ENCODE data around the gene METTL18.

Gene METTL18

DNA sequence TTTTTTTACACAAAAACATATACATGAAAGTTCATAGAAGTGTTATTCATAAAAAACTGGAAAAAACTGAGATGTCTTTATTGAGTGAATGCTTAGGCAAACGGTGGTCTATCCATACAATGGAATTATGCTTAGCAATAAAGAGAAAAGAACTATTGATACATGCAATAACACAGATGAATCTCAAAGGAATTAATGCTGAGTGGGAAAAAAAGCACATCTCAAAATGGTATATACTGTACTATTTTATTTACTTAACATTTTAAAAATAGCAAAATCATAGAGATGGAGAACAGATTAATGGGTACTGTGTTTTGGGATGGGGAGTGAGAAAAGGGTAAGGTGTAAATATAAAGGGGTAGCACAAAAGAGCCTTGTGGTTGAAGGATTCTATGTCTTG lies 29.8 kb downstream of the METTL18 start:
- Mint-ChIP-seq H3K36me3 (ENCODE audit: low read depth) (no peaks in the 10 kb centered on the region), H3K9me3 (no peaks in the 10 kb centered on the region), H3K27me3 (no peaks in the 10 kb centered on the region), H3K4me1 (ENCODE audit: low read depth) (no peaks in the 10 kb centered on the region), H3K4me3 (no peak overlapping the region), H3K27ac (no peak overlapping the region)

DNA sequence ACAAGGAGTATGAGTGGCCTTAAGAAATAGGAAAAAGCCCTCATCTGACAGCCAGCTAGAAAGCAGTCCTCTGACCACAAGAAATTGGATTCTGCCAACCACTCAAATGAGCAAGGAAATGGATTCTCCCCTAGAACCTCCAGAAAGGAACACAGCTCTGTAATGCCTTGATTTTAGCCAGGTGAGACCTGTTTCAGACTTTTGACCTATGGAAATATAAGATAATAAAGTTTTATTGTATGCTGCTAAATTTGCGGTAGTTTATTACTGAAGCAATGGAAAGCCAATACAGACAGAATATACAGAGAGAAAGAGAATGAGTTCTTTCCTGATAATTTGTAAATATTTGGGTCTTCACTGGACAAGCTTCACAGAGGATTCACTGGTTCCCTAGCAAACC lies 32.0 kb downstream of the METTL18 start:
- Mint-ChIP-seq H3K4me3 (no peak overlapping the region), H3K4me1 (ENCODE audit: low read depth) (no peaks in the 10 kb centered on the region), H3K36me3 (ENCODE audit: low read depth) (no peaks in the 10 kb centered on the region), H3K9me3 (peaks cover 5% of the 10 kb centered on the region), H3K27ac (no peak overlapping the region), H3K27me3 (no peaks in the 10 kb centered on the region)

DNA sequence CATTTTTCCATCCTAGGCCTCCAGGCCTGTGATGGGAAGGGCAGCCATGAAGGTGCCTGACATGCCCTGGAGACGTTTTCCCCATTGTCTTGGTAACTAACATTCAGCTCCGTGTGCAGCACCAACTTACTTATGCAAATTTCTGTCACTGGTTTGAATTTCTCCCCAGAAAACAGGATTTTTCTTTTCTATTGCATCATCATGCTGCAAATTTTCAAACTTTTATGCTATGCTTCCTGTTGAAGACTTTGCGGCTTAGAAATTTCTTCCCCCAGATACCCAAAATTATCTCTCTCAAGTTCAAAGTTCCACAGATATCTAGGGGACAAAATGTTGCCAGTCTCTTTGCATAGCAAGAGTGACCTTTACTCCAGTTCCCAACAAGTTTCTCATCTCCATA lies 35.7 kb downstream of the METTL18 start:
- no peaks in the 10 kb centered on the region for H3K4me1 Mint-ChIP-seq (ENCODE audit: low read depth)
- H3K27me3 Mint-ChIP-seq: peaks cover 3% of the 10 kb centered on the region
- H3K4me3 Mint-ChIP-seq: no peak overlapping the region
- no peaks in the 10 kb centered on the region for H3K36me3 Mint-ChIP-seq (ENCODE audit: low read depth)
- peaks cover 5% of the 10 kb centered on the region for H3K9me3 Mint-ChIP-seq
- no peak overlapping the region for H3K27ac Mint-ChIP-seq

DNA sequence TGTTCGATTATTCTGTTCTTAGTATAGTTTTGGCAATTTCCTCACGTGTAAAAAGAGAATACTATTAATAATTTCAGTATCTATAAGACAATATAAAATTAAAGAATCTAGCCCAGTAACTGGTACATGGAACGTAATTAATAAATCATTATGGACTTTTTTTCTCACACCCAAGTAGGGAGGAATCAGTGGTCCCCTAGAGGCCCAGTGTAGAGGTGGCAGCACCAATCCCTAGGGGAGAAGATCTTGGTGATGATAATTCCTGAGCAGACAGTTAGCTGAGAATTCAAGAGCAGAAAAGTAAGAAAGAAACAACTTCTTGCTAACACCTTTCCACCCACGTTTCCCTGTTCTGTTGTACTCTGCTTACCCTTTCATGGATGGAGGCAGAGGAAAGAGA lies 41.2 kb downstream of the METTL18 start:
- no peak overlapping the region for H3K4me3 Mint-ChIP-seq
- no peaks in the 10 kb centered on the region for H3K4me1 Mint-ChIP-seq (ENCODE audit: low read depth)
- no peak overlapping the region for H3K27ac Mint-ChIP-seq
- no peaks in the 10 kb centered on the region for H3K36me3 Mint-ChIP-seq (ENCODE audit: low read depth)
- no peaks in the 10 kb centered on the region for H3K9me3 Mint-ChIP-seq
- peaks cover 8% of the 10 kb centered on the region for H3K27me3 Mint-ChIP-seq

DNA sequence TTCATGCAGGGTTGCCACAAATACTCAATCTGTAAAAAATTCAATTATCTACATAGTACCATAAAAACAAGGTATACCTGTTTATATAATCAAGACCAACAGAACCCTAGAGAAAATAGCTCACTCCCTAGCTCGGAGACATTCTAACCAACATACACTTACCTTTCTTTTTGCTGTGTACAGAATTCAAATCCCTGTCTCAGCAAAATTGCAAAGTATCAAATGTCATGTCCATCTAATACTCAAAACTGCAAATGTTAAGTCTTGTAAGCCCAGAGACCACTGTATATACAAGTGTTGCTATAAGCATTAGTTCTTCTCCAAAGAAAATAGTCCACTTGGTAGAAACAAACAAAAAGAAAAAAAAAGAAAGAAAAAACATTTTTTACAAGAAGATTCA lies 44.7 kb downstream of the METTL18 start:
- no peaks in the 10 kb centered on the region for H3K36me3 Mint-ChIP-seq (ENCODE audit: low read depth)
- peaks cover 4% of the 10 kb centered on the region for H3K27me3 Mint-ChIP-seq
- H3K4me1 Mint-ChIP-seq (ENCODE audit: low read depth): no peaks in the 10 kb centered on the region
- H3K27ac Mint-ChIP-seq: no peak overlapping the region
- no peaks in the 10 kb centered on the region for H3K9me3 Mint-ChIP-seq
- H3K4me3 Mint-ChIP-seq: no peak overlapping the region

DNA sequence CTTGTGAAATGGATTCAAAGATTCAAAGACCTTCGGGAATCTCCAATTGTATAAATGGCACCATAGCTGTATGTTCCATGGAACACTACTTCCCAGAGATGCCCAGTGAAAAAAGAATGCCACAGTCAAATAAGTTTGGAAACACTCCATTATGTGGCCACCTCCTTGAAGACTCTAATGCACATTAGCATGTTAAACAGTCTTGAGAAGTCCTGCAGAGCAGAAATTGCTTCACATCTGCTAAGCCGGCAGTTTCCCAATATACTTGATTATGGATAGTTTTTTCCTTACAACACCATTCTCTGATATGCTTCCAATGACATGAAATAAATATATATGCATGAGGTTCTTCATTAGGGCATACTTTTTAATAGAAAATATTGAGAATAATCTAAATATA lies 48.2 kb downstream of the METTL18 start:
- no peak overlapping the region for H3K4me3 Mint-ChIP-seq
- no peaks in the 10 kb centered on the region for H3K4me1 Mint-ChIP-seq (ENCODE audit: low read depth)
- no peaks in the 10 kb centered on the region for H3K36me3 Mint-ChIP-seq (ENCODE audit: low read depth)
- no peak overlapping the region for H3K27ac Mint-ChIP-seq
- H3K27me3 Mint-ChIP-seq: no peaks in the 10 kb centered on the region
- H3K9me3 Mint-ChIP-seq: no peaks in the 10 kb centered on the region

DNA sequence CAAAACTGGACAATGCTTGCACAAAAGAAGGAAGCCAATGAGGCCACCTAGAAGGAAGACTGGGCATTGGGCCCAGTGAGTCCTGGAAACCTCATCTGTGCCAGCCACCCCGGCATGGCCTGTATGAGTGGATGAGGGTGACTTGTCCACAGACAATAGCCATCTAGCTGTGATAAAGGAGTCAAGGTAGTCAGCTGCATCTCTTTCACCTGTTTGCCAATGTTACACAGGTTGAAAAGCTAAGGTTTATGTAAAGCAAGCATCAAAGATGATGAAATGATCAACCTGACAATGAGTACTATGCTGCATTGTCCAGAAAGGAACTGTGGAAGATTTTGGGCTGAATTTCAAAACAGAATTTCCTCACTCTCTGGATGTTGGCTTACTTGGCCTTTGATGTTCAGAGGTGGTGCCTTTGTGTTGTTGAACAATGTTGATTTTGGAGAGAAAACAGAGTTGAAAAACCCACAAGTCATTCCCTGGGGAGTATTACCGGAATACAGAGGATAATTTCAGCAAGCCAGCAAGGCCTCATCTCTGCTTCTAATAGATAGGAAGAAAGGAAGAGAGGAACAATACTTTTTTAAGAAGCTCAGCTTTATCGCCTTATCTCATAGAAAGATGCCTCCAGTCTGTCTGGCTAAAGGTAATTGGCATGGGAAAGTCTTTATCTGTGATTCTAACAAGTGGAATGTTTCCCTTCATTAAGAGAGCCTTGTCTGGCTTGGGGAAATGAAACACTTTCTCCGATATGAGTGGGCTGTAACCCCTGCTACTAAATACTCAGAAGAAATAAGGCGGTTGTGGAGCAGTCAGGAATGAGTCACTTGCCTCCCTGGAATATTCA lies 49.5 kb downstream of the METTL18 start:
- Mint-ChIP-seq H3K27me3 (peaks cover 6% of the 10 kb centered on the region), H3K4me1 (ENCODE audit: low read depth) (no peaks in the 10 kb centered on the region), H3K4me3 (no peak overlapping the region), H3K9me3 (no peaks in the 10 kb centered on the region), H3K36me3 (ENCODE audit: low read depth) (no peaks in the 10 kb centered on the region), H3K27ac (no peak overlapping the region)

Data from stimulated activated naive CD8-positive, alpha-beta T cell treated with anti-CD3 and anti-CD28 coated beads, Interleukin-15, Interleukin-2, amounts not matched to agents 100 ng/mL and 50 ng/mL, for 24 hours (primary cell).